Naive thymus-derived CD8-positive, alpha-beta T cell (primary cell): Measurements from ENCODE around the gene SMARCD3. TPM values are rescaled to one million over a fixed set of nuclear protein-coding genes. Genes with fewer than 3 reads are reported as not detected.
A peak's percentile ranks its signal among the peaks of the same experiment; 100 is the strongest.

Experiments used
- ATAC-seq, 2 donors: fragments of 150-1000 bp; cut with Tn5 transposase in 1 of 2; sonication (Bioruptor Pico), chemical (Tn5 transposase) in 1 of 2; 1 replicate in 1 of 2; 2 replicates in 1 of 2; pipeline ENCODE4 v1.10.0; 2021; ENCODE audit warnings: mild to moderate bottlenecking in 2 of 2, moderate library complexity in 2 of 2
- POLR2A ChIA-PET: fragments of 350-600 bp; sonication (Branson Sonifier 250); formaldehyde crosslinking; loops from one replicate; lab custom pipeline; 2021; ENCODE audit warnings: antibody characterized with exemption; lab: Charles Lee
- DNase-seq, 10 donors: peaks; one replicate each; pipeline versions ENCODE4 v3.0.0 to v3.0.0-alpha.2; 2020 to 2022
- H3K27ac Mint-ChIP-seq, 10 donors: one replicate each; pipeline ENCODE4 v1.8.0; 2020 to 2022; ENCODE audit warnings: mild to moderate bottlenecking in 10 of 10, mixed read lengths in 10 of 10, moderate library complexity in 4 of 10, inconsistent platforms in 1 of 10
- H3K27me3 Mint-ChIP-seq, 5 donors: one replicate each; pipeline ENCODE4 v1.8.0; 2021 to 2022; ENCODE audit warnings: mixed read lengths in 5 of 5
- H3K36me3 Mint-ChIP-seq, 3 donors: one replicate each; pipeline ENCODE4 v1.8.0; 2020 to 2022; ENCODE audit warnings: mixed read lengths in 3 of 3, mild to moderate bottlenecking in 2 of 3, inconsistent platforms in 1 of 3
- H3K4me1 Mint-ChIP-seq, 4 donors: one replicate each; pipeline ENCODE4 v1.8.0; 2021 to 2022; ENCODE audit warnings: mixed read lengths in 4 of 4
- H3K4me3 Mint-ChIP-seq, 10 donors: one replicate each; pipeline ENCODE4 v1.8.0; 2020 to 2022; ENCODE audit warnings: mild to moderate bottlenecking in 10 of 10, mixed read lengths in 10 of 10, moderate library complexity in 6 of 10, inconsistent platforms in 1 of 10
- H3K9me3 Mint-ChIP-seq, 9 donors: one replicate each; pipeline ENCODE4 v1.8.0; 2020 to 2022; ENCODE audit warnings: mixed read lengths in 9 of 9, mild to moderate bottlenecking in 3 of 9, inconsistent platforms in 1 of 9, moderate library complexity in 1 of 9
- polyA plus RNA-seq, 3 donors: library from polyadenylated mRNA; unstranded; fragments of 300-500 nt; fragmentation: Illumina TruSeq; gene quantifications; one replicate each; pipeline ENCODE4 v1.2.3, GENCODE V29; 2021
- total RNA-seq, 8 experiments: library from RNA in 2 of 8; stranded (reverse) in 2 of 8; gene quantifications; one replicate each; pipeline ENCODE4 v1.2.3 and lab custom pipeline; 2021 to 2026

SMARCD3 gene
- total RNA-seq: 10 to 100 TPM in 1 of 2 experiments, 1 to 10 TPM in 1; 9.7 to 11.8 TPM
- 10 to 100 TPM in 2 of 3 donors, 1 to 10 TPM in 1; 9.8 to 18.6 (median 15.6) TPM for polyA plus RNA-seq
- 1.9 to 23.2 (median 5.3) reads per million in 6 experiments for total RNA-seq (lab: John Stamatoyannopoulos, UW)

DNA sequence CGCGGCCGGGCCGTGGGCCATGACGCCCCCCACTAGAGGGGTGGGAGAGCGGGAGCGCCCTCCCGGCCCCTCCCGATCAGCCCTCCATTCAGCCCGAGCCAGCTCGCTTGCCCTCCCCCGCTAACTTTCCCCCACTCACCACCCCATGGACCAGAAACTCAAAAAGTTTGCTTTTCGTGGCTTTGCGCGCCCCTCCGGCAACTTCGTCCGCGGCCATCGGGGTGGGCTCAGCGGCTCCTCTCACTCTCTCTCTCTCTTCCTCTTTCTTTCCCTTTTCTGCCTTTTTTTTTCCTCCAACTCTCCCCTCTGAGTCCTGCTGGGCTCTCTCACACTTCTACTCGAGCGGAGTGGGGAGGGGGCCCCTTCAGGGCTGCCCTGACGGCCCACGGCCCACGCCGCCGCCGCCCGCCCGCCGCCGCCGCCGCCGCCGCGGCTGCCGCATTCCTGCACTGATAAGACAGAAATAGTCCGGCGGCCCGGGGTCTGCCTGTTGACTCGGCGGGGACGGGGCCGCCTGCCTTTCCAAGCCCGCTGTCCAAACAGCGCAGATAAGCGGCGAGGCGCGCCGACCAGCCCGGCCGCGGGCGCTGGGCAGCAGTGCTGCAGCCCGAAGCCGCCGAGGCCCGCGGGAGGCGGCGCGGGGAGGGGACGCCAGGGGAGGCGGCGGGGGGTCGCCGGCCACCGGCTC is at the start of gene SMARCD3:
SMARCD3 (minus strand) TSS at position 349 of the 688 bp plus-strand sequence; CDS start at position 217, 132 bp downstream.
- Mint-ChIP-seq H3K4me3 (peak within 1 kb of the TSS; percentile 74 to 91 (median 86)), H3K36me3 (no peaks in the 10 kb centered on the region), H3K9me3 (no peaks in the 10 kb centered on the region), H3K4me1 (peaks cover 27 to 75% (median 58%) of the 10 kb centered on the region in 4 donors), H3K27ac (peak within 1 kb of the TSS in 7 of 10 donors; percentile 2 to 72 (median 42)), H3K27me3 (peaks cover 0 to 22% (median 0%) of the 10 kb centered on the region in 5 donors)
- DNase-seq (peak in 4 of 10 donors; percentile 30 to 51 (median 41)), ATAC-seq (peak; percentile 35 to 36)
- POLR2A ChIA-PET: interaction anchor here (0.7 to 2.0 kb wide), 3 partner anchors 12 to 29 kb away, joined by 3 to 7 read pairs (median 6); no protein-coding TSS in a partner anchor

DNA sequence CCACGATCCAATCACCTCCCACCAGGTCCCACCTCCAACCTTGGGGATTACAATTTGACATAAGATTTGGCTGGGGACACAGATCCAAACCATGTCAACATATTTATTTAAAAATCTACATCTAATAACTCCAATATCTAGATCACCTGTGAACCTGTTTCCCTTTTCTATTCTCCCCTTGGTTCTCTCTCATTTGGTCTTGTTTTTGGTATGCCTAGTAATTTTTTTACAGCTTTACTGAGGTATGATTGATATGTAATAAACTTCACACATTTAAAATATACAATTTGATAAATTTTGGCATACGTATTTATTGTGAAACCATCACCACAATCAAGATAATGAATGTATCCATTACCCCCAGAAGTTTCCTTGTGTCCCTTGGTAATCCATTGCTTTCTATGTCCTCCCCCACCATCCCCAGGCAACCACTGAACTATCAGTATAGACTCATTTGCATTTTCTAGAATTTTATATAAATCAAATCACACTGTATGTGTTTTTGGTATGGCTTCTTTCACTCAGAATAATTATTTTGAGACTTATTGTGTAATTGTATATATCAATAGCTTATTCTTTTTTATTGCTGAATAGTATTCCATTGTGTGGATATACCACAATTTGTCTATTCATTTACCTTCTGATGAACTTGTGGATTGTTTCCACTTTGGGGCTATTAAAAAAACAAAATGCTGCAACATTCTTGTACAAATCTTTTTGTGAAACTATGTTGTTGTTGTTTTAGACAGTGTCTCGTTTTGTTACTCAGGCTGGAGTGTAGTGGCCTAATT is 47.9 kb upstream of the SMARCD3 start:
- Mint-ChIP-seq H3K27ac (no peak overlapping the region), H3K4me1 (no peaks in the 10 kb centered on the region), H3K27me3 (peaks cover 0 to 9% (median 8%) of the 10 kb centered on the region in 5 donors), H3K36me3 (peaks cover 0 to 7% (median 2%) of the 10 kb centered on the region in 3 donors), H3K9me3 (peaks cover 0 to 11% (median 0%) of the 10 kb centered on the region in 9 donors), H3K4me3 (no peak overlapping the region)
- no peak for ATAC-seq
- no peak for DNase-seq
- POLR2A ChIA-PET: no interaction called here

DNA sequence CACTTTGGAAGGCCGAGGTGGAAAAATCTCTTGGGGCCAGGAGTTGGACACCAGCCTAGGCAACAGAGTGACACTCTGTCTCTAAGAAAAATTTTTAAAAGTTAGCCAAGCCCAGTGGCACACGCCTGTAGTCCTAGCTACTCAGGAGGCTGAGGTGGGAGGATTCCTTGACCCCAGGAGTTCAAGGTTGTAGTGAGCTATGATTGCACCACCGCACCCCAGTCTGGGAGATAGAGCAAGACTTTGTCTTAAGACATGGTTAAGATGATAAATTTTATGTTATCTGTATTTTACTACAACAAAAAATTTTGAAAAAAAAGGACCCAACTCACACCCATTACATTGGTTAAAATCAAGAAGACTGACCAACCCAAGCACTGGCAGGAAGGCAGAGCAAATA is 44.4 kb upstream of the SMARCD3 start:
- Mint-ChIP-seq H3K27me3 (peaks cover 0 to 4% (median 3%) of the 10 kb centered on the region in 5 donors), H3K9me3 (peaks cover 0 to 10% (median 0%) of the 10 kb centered on the region in 9 donors), H3K4me1 (no peaks in the 10 kb centered on the region), H3K36me3 (peaks cover 0 to 7% (median 2%) of the 10 kb centered on the region in 3 donors), H3K27ac (no peak overlapping the region), H3K4me3 (no peak overlapping the region)
- POLR2A ChIA-PET: no interaction called here
- no peak for DNase-seq
- no peak for ATAC-seq

DNA sequence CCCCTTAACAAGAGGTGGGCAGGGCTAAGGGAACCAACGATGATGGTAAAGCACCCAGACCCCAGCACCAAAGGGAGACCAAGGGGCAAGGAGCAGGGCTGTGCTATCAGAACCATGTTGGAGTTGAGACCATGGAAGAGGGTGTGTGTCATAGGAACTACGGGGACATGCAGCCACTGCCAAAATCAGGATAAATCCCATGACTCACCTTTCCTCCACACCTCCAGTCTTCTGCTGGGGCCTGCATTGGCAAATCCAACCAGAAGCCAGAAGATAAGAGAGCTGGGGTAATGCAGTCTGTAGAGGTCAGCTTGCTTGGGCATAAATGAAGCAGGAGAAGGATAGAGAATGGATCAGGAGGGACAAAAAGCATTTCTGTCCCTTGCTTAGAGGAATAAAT is 42.7 kb upstream of the SMARCD3 start:
- H3K36me3 Mint-ChIP-seq: peaks cover 0 to 4% (median 3%) of the 10 kb centered on the region in 3 donors
- H3K4me1 Mint-ChIP-seq: no peaks in the 10 kb centered on the region
- H3K9me3 Mint-ChIP-seq: peaks cover 0 to 6% (median 0%) of the 10 kb centered on the region in 9 donors
- DNase-seq: no peak
- H3K4me3 Mint-ChIP-seq: no peak overlapping the region
- H3K27ac Mint-ChIP-seq: no peak overlapping the region
- POLR2A ChIA-PET: no interaction called here
- no peak for ATAC-seq
- H3K27me3 Mint-ChIP-seq: peaks cover 0 to 3% (median 2%) of the 10 kb centered on the region in 5 donors

DNA sequence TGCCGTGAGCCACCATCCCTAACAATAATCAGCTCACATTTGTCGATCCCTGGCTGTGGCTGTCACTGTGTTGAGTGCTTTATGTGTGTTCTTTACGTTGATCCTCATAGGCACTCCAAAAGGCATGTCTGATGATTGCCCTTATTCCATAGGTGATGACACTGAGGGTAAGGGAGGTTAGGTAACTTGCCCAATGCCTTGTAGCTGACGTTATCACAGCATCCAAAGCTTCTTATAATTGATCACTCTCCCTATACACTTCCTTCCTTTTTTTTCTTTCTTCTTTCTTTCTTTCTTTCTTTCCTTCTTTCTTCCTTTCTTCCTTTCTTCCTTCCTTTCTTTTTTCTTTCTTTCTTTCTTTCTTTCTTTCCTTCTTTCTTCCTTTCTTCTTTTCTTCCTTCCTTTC is 41.9 kb upstream of the SMARCD3 start:
- POLR2A ChIA-PET: no interaction called here
- Mint-ChIP-seq H3K4me1 (no peaks in the 10 kb centered on the region), H3K27me3 (peaks cover 0 to 3% (median 2%) of the 10 kb centered on the region in 5 donors), H3K36me3 (peaks cover 0 to 2% (median 0%) of the 10 kb centered on the region in 3 donors), H3K4me3 (no peak overlapping the region), H3K9me3 (no peaks in the 10 kb centered on the region), H3K27ac (no peak overlapping the region)
- ATAC-seq (no peak), DNase-seq (no peak)

DNA sequence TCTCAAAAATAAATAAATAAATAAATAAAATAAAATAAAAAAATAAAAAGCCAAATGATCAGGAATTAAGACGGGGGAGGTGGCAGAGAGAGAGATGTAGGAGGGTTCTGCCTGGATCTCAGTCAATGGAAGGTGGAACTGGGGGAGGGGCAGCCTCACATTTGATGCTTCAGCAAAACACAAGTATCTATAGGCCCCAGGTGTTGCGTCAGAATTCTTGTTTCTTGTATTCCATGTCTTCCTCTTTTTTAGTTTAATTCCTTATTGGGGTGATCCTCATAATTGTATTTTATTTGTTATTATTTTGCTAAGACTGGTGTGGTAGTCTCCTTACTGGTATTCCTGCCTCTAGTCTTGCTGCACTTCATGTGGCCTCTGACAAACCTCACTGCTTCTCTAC is 41.4 kb upstream of the SMARCD3 start:
- H3K9me3 Mint-ChIP-seq: no peaks in the 10 kb centered on the region
- no peak overlapping the region for H3K27ac Mint-ChIP-seq
- H3K4me3 Mint-ChIP-seq: no peak overlapping the region
- ATAC-seq: no peak
- POLR2A ChIA-PET: no interaction called here
- DNase-seq: no peak
- peaks cover 0 to 2% (median 0%) of the 10 kb centered on the region in 3 donors for H3K36me3 Mint-ChIP-seq
- H3K4me1 Mint-ChIP-seq: no peaks in the 10 kb centered on the region
- H3K27me3 Mint-ChIP-seq: peaks cover 0 to 6% (median 2%) of the 10 kb centered on the region in 5 donors

DNA sequence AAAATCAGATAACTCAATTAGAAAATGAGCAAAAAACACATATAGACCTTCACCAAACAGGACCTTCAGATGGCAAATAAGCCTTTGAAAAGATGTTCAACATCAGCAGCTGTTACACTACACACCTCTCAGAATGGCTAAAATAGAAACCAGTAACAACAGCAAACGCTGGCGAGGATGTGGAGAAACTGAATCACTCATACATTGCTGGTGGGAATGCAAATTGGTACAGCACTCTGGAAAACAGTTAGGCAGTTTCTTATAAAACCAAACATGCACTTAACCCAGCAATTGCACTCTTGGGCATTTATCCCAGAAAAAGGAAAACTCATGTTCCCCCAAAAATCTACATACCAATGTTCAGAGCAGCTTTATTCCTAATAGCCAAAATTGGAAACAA is 37.7 kb upstream of the SMARCD3 start:
- peaks cover 0 to 3% (median 0%) of the 10 kb centered on the region in 9 donors for H3K9me3 Mint-ChIP-seq
- ATAC-seq: no peak
- H3K4me1 Mint-ChIP-seq: no peaks in the 10 kb centered on the region
- H3K27ac Mint-ChIP-seq: no peak overlapping the region
- H3K36me3 Mint-ChIP-seq: peaks cover 0 to 2% (median 0%) of the 10 kb centered on the region in 3 donors
- DNase-seq: no peak
- H3K27me3 Mint-ChIP-seq: peaks cover 0 to 13% (median 0%) of the 10 kb centered on the region in 5 donors
- H3K4me3 Mint-ChIP-seq: no peak overlapping the region
- POLR2A ChIA-PET: interaction anchor here (0.8 to 0.9 kb wide), 2 partner anchors 9 to 301 kb away, joined by 3 to 4 read pairs; no protein-coding TSS in a partner anchor

DNA sequence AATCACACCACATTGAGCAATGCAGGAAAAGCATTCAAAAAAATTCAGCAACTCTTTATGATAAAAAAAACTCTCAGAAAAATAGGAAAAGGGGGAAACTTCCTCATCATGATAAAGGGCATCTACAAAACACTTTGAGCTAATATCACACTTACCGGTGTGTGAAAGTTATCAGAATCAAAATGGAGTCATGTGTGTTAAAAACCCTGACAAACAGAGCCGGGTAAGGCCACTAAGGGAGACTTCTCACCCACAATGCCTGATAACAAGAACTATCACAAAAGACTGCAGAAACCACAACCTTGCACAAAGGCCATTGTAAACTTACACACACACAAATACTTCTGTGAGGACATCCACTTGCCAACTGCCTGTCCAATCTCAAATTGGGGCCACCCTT is 34.8 kb upstream of the SMARCD3 start:
- DNase-seq (no peak), ATAC-seq (no peak)
- no peak overlapping the region for H3K27ac Mint-ChIP-seq
- H3K27me3 Mint-ChIP-seq: peaks cover 0 to 28% (median 2%) of the 10 kb centered on the region in 5 donors
- POLR2A ChIA-PET: no interaction called here
- H3K4me1 Mint-ChIP-seq: no peaks in the 10 kb centered on the region
- no peak overlapping the region for H3K4me3 Mint-ChIP-seq
- peaks cover 0 to 2% (median 0%) of the 10 kb centered on the region in 3 donors for H3K36me3 Mint-ChIP-seq
- H3K9me3 Mint-ChIP-seq: peaks cover 0 to 3% (median 0%) of the 10 kb centered on the region in 9 donors

DNA sequence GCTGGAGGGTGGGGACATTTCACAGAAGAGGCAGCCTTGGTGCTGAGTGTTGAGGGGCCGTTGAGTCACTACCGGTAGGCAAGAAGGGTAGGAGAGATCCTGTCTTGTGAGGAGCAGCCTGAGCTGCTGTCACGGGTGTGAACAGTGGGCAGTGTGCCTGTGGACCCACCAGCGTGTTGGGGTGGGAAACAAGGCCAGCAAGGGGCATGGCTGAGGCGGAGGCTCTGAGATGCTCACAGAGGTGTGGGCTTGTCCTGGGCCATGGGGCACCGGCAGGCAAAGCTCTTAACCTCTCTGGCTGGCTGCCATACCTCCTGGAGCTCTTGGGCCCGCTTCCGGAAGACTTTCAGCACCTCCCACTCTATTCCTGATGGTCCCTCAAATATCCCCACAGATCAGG is 33.6 kb upstream of the SMARCD3 start:
- Mint-ChIP-seq H3K4me1 (peaks cover 3 to 6% (median 5%) of the 10 kb centered on the region in 4 donors), H3K9me3 (peaks cover 0 to 3% (median 0%) of the 10 kb centered on the region in 9 donors), H3K36me3 (peaks cover 0 to under 1% (median 0%) of the 10 kb centered on the region in 3 donors), H3K27me3 (peaks cover 0 to 28% (median 2%) of the 10 kb centered on the region in 5 donors), H3K4me3 (no peak overlapping the region), H3K27ac (no peak overlapping the region)
- POLR2A ChIA-PET: interaction anchor here (0.7 to 1.4 kb wide), 2 partner anchors 9 to 143 kb away, joined by 3 to 4 read pairs; no protein-coding TSS in a partner anchor
- ATAC-seq: no peak
- no peak for DNase-seq

DNA sequence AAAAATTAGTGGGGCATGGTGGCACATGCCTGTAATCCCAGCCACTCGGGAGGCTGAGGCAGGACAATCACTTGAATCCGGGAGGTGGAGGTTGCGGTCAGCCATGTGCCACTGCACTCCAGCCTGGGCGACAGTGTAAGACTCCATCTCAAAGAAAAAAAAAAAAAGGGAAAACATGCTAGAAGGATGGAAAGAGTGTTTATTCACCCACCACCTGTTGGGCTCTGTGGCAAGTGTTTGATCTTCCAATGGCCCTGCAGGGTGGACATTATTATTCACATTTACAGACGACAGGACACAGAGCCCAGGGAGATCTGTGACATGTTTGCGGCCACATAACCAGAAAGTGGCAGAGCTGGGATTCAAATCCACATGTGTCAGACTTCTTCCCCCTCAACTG is 33.2 kb upstream of the SMARCD3 start:
- no peak for ATAC-seq
- POLR2A ChIA-PET: interaction anchor here (0.5 to 1.4 kb wide), 3 partner anchors 9 to 1820 kb away, joined by 3 to 5 read pairs (median 4); no protein-coding TSS in a partner anchor
- DNase-seq: no peak
- Mint-ChIP-seq H3K4me1 (peaks cover 3 to 7% (median 5%) of the 10 kb centered on the region in 4 donors), H3K9me3 (peaks cover 0 to 3% (median 0%) of the 10 kb centered on the region in 9 donors), H3K4me3 (no peak overlapping the region), H3K27ac (no peak overlapping the region), H3K36me3 (no peaks in the 10 kb centered on the region), H3K27me3 (peaks cover 0 to 28% (median 2%) of the 10 kb centered on the region in 5 donors)

DNA sequence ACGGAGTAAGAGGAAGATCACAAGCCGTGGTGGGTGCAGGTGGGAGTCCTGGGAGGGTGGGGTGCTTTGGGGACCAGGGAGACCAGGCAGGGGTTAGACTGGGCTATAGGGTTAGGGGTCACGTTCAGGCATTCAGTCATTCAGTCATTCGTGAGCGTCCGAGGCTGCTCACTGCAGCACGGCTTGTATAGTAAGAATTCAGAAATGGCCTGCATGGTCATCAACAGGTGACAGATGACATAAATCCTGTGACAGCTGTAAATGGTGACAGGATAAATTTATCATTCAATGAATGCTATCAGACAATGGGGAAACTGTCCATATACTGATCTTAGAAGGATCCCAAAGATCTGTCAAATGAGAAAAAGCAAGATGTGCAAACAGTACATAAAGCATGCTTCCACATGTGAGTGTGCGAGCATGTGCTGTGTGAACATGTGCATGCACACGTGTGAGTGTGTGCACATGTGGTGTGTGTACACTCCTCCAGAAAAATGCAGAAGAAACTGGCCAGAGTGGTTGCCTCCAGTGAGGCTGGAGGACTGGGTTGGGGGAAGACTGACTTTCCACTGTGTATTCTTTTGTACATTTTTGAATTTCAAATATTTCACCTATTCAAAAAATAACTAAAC is 32.0 kb upstream of the SMARCD3 start:
- DNase-seq (no peak), ATAC-seq (no peak)
- no peak overlapping the region for H3K27ac Mint-ChIP-seq
- no peaks in the 10 kb centered on the region for H3K36me3 Mint-ChIP-seq
- H3K4me1 Mint-ChIP-seq: peaks cover 11 to 16% (median 14%) of the 10 kb centered on the region in 4 donors
- peaks cover 0 to 28% (median 2%) of the 10 kb centered on the region in 5 donors for H3K27me3 Mint-ChIP-seq
- H3K9me3 Mint-ChIP-seq: peaks cover 0 to 3% (median 0%) of the 10 kb centered on the region in 9 donors
- POLR2A ChIA-PET: no interaction called here
- no peak overlapping the region for H3K4me3 Mint-ChIP-seq

DNA sequence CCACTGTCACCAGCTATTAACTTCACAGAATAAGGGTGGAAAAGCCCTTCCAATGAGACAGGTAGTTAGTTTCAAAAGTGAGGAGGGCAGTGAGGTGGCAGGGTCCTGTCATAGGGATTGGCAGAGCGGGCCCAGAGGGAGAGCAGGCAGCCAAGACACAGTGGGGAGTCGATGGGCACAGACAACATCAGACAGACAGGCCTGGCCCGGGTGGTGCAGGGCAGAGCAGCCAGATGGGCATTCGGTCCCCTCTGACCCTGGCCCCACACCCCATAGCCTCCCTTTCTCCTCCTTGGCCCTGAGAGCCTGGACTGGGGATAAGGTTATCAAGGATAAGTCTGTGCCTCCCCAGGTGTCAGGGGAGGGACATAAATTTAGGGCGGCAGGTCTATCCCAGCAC is 31.4 kb upstream of the SMARCD3 start:
- H3K36me3 Mint-ChIP-seq: no peaks in the 10 kb centered on the region
- peaks cover 0 to 3% (median 0%) of the 10 kb centered on the region in 9 donors for H3K9me3 Mint-ChIP-seq
- POLR2A ChIA-PET: no interaction called here

More for the DNA sequence above, 31.4 kb upstream of the SMARCD3 start:
- no peak overlapping the region for H3K4me3 Mint-ChIP-seq
- DNase-seq (no peak), ATAC-seq (no peak)
- peaks cover 0 to 25% (median 2%) of the 10 kb centered on the region in 5 donors for H3K27me3 Mint-ChIP-seq
- H3K27ac Mint-ChIP-seq: peak overlapping the region in 1 of 10 donors; percentile 32
- H3K4me1 Mint-ChIP-seq: peaks cover 16 to 23% (median 20%) of the 10 kb centered on the region in 4 donors
